ENCODE measurements around the gene CRABP1.

The CRABP1 gene

DNA sequence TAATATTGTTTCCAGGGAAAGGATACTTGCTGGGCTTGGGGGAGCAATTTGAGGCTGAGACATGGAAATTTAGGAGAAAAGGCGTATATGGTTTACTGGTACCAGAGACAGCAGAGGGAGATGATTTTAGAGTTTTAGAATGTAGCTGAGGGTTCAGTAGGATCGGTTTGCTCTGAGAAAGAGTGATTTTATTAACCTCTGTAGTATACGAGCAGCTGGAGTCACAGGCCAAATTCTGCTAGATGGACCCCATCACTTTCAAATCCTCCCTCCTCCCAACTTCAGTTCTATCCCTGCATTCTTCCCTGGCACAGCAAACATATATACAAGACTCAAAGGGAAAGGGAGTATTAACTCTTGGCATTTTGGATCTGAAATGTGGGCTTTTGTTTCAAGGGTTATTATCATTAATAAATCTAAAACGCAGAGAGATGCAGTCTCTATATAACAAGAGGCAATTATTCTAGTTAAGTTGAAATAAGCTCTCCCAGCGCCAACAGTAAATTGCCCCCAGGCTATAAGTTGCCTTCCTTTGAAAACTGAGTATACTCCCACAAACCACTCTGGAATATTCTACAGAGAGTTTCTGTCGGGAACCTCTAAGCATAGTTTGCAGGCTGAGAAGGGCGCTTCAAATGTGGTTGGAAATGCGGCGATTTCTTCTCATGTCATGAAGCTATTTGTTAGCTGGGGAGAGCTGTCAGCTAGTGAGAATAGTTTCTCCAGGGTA is 5.4 kb downstream of the CRABP1 start:
- DNase-seq, result no peak
- TF ChIP-seq POLR2A (IDR thresholded peaks at IDR 0.05; ENCODE audit: low read length) (no peak), GATA1 (IDR thresholded peaks at IDR 0.05; ENCODE audit: low read depth, low read length) (no peak)

- DNase-seq, result no peak
- TF ChIP-seq POLR2A (IDR thresholded peaks at IDR 0.05; ENCODE audit: low read length), result no peak
- TF ChIP-seq GATA1 (IDR thresholded peaks at IDR 0.05; ENCODE audit: low read depth, low read length), result no peak
Measured at GRCh38 chr15:78347586-78348543, 7.7 kb downstream of the CRABP1 start.

- TF ChIP-seq POLR2A (IDR thresholded peaks at IDR 0.05; ENCODE audit: low read length) (no peak), GATA1 (IDR thresholded peaks at IDR 0.05; ENCODE audit: low read depth, low read length) (no peak)
- no peak for DNase-seq
Measured at GRCh38 chr15:78350058-78350457, 9.9 kb downstream of the CRABP1 start.

- TF ChIP-seq POLR2A (IDR thresholded peaks at IDR 0.05; ENCODE audit: low read length), result no peak
- no peak for TF ChIP-seq GATA1 (IDR thresholded peaks at IDR 0.05; ENCODE audit: low read depth, low read length)
- DNase-seq, result no peak
Measured at GRCh38 chr15:78351539-78351938, 11.4 kb downstream of the CRABP1 start.

- peak; percentile 27 to 32 for DNase-seq
- TF ChIP-seq POLR2A (IDR thresholded peaks at IDR 0.05; ENCODE audit: low read length), result no peak
- no peak for TF ChIP-seq GATA1 (IDR thresholded peaks at IDR 0.05; ENCODE audit: low read depth, low read length)
Measured at GRCh38 chr15:78353093-78353492, 12.9 kb downstream of the CRABP1 start.

DNA sequence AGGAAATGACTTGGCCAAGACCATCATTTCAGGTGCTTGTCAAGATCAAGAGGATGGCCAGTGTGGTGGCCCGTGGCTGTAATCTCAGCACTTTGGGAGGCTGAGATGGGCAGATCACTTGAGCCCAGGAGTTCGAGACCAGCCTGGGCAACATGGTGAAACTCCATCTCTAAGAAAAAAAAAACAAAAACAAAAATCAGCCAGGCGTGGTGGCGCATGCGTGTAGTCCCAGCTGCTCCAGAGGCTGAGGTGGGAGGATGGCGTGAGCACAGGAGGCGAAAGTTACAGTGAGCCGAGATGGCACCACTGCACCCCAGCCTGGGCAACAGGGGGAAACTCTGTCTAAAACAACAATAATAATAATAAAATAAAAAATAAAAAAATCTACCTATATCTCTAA is 15.0 kb downstream of the CRABP1 start:
- no peak for TF ChIP-seq GATA1 (IDR thresholded peaks at IDR 0.05; ENCODE audit: low read depth, low read length)
- no peak for TF ChIP-seq POLR2A (IDR thresholded peaks at IDR 0.05; ENCODE audit: low read length)
- no peak for DNase-seq

DNA sequence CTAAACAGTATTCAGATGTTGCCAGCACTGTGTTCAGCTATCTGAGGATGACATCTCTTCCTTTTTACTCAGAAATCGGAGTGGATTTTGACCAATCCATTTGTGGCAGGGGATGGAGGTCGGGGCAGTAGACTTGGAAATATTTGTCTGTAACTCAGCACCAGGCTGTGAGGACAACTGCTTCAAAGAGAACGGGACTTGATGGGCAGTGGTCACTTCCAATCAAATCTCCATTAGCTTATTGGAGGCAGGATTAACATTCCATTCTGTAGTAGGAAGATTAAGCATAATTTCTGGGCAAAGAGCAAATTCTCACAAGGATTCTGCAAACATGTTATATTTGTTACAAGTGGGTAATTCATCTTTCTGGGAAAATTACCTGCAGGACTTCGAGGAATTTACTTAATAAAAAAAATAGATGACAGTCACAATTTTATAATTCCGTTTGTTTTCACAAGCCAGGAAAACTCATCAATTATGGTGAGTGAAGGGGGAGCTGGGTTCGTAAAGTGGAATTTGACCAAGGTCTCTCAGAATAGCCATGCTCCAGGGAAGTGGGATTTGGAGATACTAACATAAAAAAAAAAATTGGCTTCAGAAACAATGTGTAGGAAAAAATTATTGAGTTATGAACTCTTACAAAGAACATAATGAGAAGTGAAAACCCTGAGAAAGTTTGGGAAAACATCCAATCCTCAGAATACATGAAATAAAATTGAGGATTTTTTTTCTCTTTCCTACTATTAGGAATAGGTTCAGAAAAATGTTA is 18.1 kb downstream of the CRABP1 start:
- TF ChIP-seq POLR2A (IDR thresholded peaks at IDR 0.05; ENCODE audit: low read length) (no peak), GATA1 (IDR thresholded peaks at IDR 0.05; ENCODE audit: low read depth, low read length) (no peak)
- no peak for DNase-seq

DNA sequence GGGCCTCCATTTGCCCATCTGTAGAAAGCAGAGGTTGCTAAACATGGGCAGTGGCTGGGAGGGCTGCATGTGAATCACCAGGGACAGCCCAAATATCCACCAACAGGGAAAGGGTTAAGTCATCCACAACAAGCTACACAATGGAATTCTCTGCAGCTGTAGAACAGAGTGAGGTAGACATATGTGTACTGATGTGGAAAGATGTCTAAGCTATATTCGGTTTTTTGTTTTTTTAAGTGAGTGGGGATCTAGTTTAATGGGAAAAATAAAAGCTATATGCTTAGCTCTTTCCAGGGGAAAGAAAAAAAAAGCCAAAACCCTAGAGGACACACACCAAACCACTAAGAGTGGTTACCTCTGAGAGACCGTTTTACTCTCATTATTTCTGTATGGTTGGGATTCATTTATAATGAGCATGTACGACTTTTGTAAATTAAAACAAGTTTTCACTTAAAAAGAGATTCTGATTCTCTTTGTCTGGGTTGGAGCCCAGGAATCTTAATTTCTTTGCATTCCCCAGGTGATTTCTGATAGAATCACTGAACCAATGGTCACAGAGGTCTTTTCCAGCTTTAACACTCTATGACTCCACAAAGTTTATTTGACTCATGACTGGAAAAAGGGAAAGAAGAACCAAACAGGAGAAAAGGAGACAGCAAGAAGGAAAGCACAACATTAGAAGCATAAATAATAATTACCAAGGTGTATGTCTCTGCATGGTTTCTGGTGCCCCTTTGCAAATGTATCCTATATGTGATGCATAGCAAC is 19.1 kb downstream of the CRABP1 start:
- DNase-seq, result no peak
- no peak for TF ChIP-seq POLR2A (IDR thresholded peaks at IDR 0.05; ENCODE audit: low read length)
- TF ChIP-seq GATA1 (IDR thresholded peaks at IDR 0.05; ENCODE audit: low read depth, low read length), result no peak

GRCh38 chr15:78360367-78360801 is 20.2 kb downstream of the CRABP1 start:
- TF ChIP-seq GATA1 (IDR thresholded peaks at IDR 0.05; ENCODE audit: low read depth, low read length) (no peak), POLR2A (IDR thresholded peaks at IDR 0.05; ENCODE audit: low read length) (no peak)
- DNase-seq, result no peak

- DNase-seq, result no peak
- TF ChIP-seq POLR2A (IDR thresholded peaks at IDR 0.05; ENCODE audit: low read length), result no peak
- TF ChIP-seq GATA1 (IDR thresholded peaks at IDR 0.05; ENCODE audit: low read depth, low read length), result no peak
Measured at GRCh38 chr15:78360958-78361718, 21.0 kb downstream of the CRABP1 start.

- TF ChIP-seq GATA1 (IDR thresholded peaks at IDR 0.05; ENCODE audit: low read depth, low read length), result no peak
- TF ChIP-seq POLR2A (IDR thresholded peaks at IDR 0.05; ENCODE audit: low read length), result no peak
- no peak for DNase-seq
Measured at GRCh38 chr15:78361771-78362506, 21.8 kb downstream of the CRABP1 start.

Measured in erythroblast (primary cell).